ENCODE measurements around the gene CDK5RAP2. TPM values are rescaled to one million over a fixed set of nuclear protein-coding genes. Genes with fewer than 3 reads are reported as not detected.

CDK5RAP2 gene
- total RNA-seq, 1 donor from 2014 or later: 50.8 TPM

GRCh38 chr9:120434532-120434931 is 145.4 kb downstream of the CDK5RAP2 start:
- Mint-ChIP-seq H3K4me3 (ENCODE audit: unreplicated experiment) (no peak overlapping the region), H3K9me3 (ENCODE audit: unreplicated experiment) (no peaks in the 10 kb centered on the region), H3K27ac (ENCODE audit: unreplicated experiment) (no peak overlapping the region), H3K36me3 (ENCODE audit: low read depth, unreplicated experiment) (no peaks in the 10 kb centered on the region), H3K27me3 (ENCODE audit: unreplicated experiment) (no peaks in the 10 kb centered on the region), H3K4me1 (ENCODE audit: unreplicated experiment) (peaks cover 13% of the 10 kb centered on the region)
- DNase-seq (ENCODE audit: low spot score): no peak
- no peak for TF ChIP-seq CTCF (IDR thresholded peaks at IDR 0.05; ENCODE audit: unreplicated experiment)

- no peak for DNase-seq (ENCODE audit: low spot score)
- Mint-ChIP-seq H3K36me3 (ENCODE audit: low read depth, unreplicated experiment) (no peaks in the 10 kb centered on the region), H3K27ac (ENCODE audit: unreplicated experiment) (no peak overlapping the region), H3K4me1 (ENCODE audit: unreplicated experiment) (peaks cover 13% of the 10 kb centered on the region), H3K9me3 (ENCODE audit: unreplicated experiment) (no peaks in the 10 kb centered on the region), H3K27me3 (ENCODE audit: unreplicated experiment) (no peaks in the 10 kb centered on the region), H3K4me3 (ENCODE audit: unreplicated experiment) (no peak overlapping the region)
- TF ChIP-seq CTCF (IDR thresholded peaks at IDR 0.05; ENCODE audit: unreplicated experiment): no peak
Measured at GRCh38 chr9:120433701-120434100, 146.3 kb downstream of the CDK5RAP2 start.

- Mint-ChIP-seq H3K36me3 (ENCODE audit: low read depth, unreplicated experiment) (no peaks in the 10 kb centered on the region), H3K27ac (ENCODE audit: unreplicated experiment) (no peak overlapping the region), H3K27me3 (ENCODE audit: unreplicated experiment) (no peaks in the 10 kb centered on the region), H3K9me3 (ENCODE audit: unreplicated experiment) (no peaks in the 10 kb centered on the region), H3K4me1 (ENCODE audit: unreplicated experiment) (peaks cover 13% of the 10 kb centered on the region), H3K4me3 (ENCODE audit: unreplicated experiment) (no peak overlapping the region)
- DNase-seq (ENCODE audit: low spot score): no peak
- TF ChIP-seq CTCF (IDR thresholded peaks at IDR 0.05; ENCODE audit: unreplicated experiment): no peak
Measured at GRCh38 chr9:120432600-120432999, 147.4 kb downstream of the CDK5RAP2 start.

- TF ChIP-seq CTCF (IDR thresholded peaks at IDR 0.05; ENCODE audit: unreplicated experiment): no peak
- Mint-ChIP-seq H3K4me1 (ENCODE audit: unreplicated experiment) (peaks cover 13% of the 10 kb centered on the region), H3K4me3 (ENCODE audit: unreplicated experiment) (no peak overlapping the region), H3K36me3 (ENCODE audit: low read depth, unreplicated experiment) (no peaks in the 10 kb centered on the region), H3K9me3 (ENCODE audit: unreplicated experiment) (no peaks in the 10 kb centered on the region), H3K27ac (ENCODE audit: unreplicated experiment) (no peak overlapping the region), H3K27me3 (ENCODE audit: unreplicated experiment) (no peaks in the 10 kb centered on the region)
- no peak for DNase-seq (ENCODE audit: low spot score)
Measured at GRCh38 chr9:120431268-120431667, 148.7 kb downstream of the CDK5RAP2 start.

- no peaks in the 10 kb centered on the region for H3K27me3 Mint-ChIP-seq (ENCODE audit: unreplicated experiment)
- no peaks in the 10 kb centered on the region for H3K9me3 Mint-ChIP-seq (ENCODE audit: unreplicated experiment)
- peaks cover 6% of the 10 kb centered on the region for H3K4me1 Mint-ChIP-seq (ENCODE audit: unreplicated experiment)
- no peak for DNase-seq (ENCODE audit: low spot score)
- H3K4me3 Mint-ChIP-seq (ENCODE audit: unreplicated experiment): no peak overlapping the region
- TF ChIP-seq CTCF (IDR thresholded peaks at IDR 0.05; ENCODE audit: unreplicated experiment): no peak
- no peak overlapping the region for H3K27ac Mint-ChIP-seq (ENCODE audit: unreplicated experiment)
- H3K36me3 Mint-ChIP-seq (ENCODE audit: low read depth, unreplicated experiment): peaks cover 10% of the 10 kb centered on the region
Measured at GRCh38 chr9:120424248-120424647, 155.7 kb downstream of the CDK5RAP2 start.
